ENCODE data around the gene RAB6B.

DNA sequence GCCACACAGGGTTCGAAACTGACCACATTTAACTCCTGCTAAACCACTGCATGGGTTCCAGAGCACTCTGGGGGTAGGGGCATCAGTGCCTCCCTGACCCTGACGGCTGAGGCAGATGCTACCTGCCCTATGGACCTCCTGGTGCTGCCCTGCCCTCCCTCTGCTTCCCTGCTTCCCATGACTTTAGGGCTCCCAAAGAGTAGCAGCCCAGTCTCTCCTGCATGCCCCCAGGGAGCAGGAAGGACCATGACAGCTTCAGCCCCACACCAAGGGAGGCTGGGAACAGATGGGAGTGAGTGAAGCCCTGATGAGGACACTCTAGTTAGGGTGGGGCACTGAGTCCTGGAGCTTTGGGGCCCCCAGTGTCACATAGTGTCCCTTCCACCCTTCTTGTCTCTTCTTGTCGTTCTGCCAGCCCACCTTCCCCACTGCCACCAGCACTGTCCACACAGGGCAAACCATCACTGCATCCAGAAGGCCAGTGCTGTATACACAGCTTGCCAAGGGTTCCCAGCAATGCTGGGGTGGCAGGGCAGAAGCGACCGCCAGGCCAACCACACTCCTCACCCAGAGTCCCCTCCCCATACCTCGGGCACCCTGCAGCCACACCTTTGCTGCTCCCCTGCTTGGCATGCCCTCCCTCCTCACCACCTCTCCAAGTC is 59.1 kb downstream of the RAB6B start:
- TF ChIP-seq, protein P1, sequence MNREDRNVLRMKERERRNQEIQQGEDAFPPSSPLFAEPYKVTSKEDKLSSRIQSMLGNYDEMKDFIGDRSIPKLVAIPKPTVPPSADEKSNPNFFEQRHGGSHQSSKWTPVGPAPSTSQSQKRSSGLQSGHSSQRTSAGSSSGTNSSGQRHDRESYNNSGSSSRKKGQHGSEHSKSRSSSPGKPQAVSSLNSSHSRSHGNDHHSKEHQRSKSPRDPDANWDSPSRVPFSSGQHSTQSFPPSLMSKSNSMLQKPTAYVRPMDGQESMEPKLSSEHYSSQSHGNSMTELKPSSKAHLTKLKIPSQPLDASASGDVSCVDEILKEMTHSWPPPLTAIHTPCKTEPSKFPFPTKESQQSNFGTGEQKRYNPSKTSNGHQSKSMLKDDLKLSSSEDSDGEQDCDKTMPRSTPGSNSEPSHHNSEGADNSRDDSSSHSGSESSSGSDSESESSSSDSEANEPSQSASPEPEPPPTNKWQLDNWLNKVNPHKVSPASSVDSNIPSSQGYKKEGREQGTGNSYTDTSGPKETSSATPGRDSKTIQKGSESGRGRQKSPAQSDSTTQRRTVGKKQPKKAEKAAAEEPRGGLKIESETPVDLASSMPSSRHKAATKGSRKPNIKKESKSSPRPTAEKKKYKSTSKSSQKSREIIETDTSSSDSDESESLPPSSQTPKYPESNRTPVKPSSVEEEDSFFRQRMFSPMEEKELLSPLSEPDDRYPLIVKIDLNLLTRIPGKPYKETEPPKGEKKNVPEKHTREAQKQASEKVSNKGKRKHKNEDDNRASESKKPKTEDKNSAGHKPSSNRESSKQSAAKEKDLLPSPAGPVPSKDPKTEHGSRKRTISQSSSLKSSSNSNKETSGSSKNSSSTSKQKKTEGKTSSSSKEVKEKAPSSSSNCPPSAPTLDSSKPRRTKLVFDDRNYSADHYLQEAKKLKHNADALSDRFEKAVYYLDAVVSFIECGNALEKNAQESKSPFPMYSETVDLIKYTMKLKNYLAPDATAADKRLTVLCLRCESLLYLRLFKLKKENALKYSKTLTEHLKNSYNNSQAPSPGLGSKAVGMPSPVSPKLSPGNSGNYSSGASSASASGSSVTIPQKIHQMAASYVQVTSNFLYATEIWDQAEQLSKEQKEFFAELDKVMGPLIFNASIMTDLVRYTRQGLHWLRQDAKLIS (CRISPR knock-in tag; IDR thresholded peaks at IDR 0.05; ENCODE audit: borderline replicate concordance) = no peak
- TF ChIP-seq, protein P2, sequence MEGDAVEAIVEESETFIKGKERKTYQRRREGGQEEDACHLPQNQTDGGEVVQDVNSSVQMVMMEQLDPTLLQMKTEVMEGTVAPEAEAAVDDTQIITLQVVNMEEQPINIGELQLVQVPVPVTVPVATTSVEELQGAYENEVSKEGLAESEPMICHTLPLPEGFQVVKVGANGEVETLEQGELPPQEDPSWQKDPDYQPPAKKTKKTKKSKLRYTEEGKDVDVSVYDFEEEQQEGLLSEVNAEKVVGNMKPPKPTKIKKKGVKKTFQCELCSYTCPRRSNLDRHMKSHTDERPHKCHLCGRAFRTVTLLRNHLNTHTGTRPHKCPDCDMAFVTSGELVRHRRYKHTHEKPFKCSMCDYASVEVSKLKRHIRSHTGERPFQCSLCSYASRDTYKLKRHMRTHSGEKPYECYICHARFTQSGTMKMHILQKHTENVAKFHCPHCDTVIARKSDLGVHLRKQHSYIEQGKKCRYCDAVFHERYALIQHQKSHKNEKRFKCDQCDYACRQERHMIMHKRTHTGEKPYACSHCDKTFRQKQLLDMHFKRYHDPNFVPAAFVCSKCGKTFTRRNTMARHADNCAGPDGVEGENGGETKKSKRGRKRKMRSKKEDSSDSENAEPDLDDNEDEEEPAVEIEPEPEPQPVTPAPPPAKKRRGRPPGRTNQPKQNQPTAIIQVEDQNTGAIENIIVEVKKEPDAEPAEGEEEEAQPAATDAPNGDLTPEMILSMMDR (IDR thresholded peaks at IDR 0.05) = no peak
- TF ChIP-seq CREM (CRISPR knock-in tag; IDR thresholded peaks at IDR 0.05) (no peak), ZNF416 (CRISPR knock-in tag; IDR thresholded peaks at IDR 0.05) (no peak), CBFB (CRISPR knock-in tag; IDR thresholded peaks at IDR 0.05; ENCODE audit: low read depth) (no peak), MLX (CRISPR knock-in tag; IDR thresholded peaks at IDR 0.05) (no peak), TCF7 (CRISPR knock-in tag; IDR thresholded peaks at IDR 0.05; ENCODE audit: low read depth) (no peak), ARID4B (CRISPR knock-in tag; IDR thresholded peaks at IDR 0.05; ENCODE audit: borderline replicate concordance) (no peak), NFYB (CRISPR knock-in tag; conservative IDR thresholded peaks at IDR 0.05; ENCODE audit: low read depth) (no peak), RELA (CRISPR knock-in tag; IDR thresholded peaks at IDR 0.05; ENCODE audit: borderline replicate concordance) (no peak), ZNF121 (CRISPR knock-in tag; IDR thresholded peaks at IDR 0.05) (no peak), MAX (CRISPR knock-in tag; IDR thresholded peaks at IDR 0.05) (no peak)
- TF ChIP-seq, protein P3, sequence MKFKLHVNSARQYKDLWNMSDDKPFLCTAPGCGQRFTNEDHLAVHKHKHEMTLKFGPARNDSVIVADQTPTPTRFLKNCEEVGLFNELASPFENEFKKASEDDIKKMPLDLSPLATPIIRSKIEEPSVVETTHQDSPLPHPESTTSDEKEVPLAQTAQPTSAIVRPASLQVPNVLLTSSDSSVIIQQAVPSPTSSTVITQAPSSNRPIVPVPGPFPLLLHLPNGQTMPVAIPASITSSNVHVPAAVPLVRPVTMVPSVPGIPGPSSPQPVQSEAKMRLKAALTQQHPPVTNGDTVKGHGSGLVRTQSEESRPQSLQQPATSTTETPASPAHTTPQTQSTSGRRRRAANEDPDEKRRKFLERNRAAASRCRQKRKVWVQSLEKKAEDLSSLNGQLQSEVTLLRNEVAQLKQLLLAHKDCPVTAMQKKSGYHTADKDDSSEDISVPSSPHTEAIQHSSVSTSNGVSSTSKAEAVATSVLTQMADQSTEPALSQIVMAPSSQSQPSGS (CRISPR knock-in tag; IDR thresholded peaks at IDR 0.05; ENCODE audit: borderline replicate concordance, low read depth) = no peak
